ENCODE results near the gene STON2.

The STON2 gene

DNA sequence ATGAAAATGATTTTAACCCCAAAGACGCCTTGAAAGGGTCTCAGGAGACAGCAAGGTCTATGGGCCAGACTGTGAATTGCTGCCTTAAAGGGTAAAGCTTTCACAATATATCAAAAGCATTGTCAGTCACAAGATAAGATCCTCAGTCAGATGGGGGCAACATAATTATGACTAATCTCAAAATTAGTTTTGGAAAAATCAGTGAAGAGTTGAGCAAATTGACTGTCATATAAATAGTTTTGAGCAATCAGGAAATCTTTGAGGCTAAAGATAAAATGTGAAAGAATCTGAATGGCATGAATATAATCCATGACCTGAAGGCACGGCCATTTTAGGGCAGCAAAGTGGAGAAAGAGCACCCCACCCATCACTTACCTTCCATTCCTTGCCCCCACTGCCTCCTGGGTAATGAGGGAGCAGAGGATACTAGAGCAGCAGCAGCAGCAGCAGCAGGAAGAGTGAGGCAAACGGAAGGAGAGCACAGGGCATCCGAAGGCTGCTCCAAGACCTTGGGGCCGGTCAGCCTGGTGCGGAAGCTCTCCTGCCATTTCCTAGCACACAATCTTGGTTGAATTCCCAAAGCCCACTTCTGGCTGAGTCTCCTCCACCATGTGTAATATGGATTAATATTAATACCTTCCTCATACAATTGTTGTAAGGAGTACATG, 7.0 kb downstream of the STON2 start:
- TF ChIP-seq, protein P1, sequence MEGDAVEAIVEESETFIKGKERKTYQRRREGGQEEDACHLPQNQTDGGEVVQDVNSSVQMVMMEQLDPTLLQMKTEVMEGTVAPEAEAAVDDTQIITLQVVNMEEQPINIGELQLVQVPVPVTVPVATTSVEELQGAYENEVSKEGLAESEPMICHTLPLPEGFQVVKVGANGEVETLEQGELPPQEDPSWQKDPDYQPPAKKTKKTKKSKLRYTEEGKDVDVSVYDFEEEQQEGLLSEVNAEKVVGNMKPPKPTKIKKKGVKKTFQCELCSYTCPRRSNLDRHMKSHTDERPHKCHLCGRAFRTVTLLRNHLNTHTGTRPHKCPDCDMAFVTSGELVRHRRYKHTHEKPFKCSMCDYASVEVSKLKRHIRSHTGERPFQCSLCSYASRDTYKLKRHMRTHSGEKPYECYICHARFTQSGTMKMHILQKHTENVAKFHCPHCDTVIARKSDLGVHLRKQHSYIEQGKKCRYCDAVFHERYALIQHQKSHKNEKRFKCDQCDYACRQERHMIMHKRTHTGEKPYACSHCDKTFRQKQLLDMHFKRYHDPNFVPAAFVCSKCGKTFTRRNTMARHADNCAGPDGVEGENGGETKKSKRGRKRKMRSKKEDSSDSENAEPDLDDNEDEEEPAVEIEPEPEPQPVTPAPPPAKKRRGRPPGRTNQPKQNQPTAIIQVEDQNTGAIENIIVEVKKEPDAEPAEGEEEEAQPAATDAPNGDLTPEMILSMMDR (IDR thresholded peaks at IDR 0.05; ENCODE audit: insufficient read depth, missing control alignments), result no peak
- DNase-seq (ENCODE audit: insufficient read length, low spot score), result no peak
- FAIRE-seq, result no peak

DNA sequence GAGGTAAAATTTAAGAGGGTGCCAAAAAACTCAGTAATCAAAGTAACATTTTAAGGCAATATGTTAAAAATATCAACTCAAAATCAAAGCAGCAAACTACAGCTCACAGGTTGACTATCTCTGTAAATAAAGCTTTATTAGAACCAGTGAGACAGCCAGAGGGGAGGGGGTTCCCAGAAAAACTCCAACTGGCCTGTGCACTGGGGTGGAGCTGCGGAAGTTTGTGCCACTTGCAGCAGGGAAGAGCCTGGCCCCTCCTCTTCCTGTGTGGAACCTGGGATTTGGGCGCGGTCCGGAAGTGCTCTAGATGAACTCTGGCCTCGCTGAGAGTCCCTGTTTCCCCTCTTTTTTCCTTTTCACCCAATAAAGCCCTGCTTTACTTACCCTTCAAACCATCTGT, 8.1 kb downstream of the STON2 start:
- DNase-seq (ENCODE audit: insufficient read length, low spot score), result no peak
- TF ChIP-seq, protein P1 (IDR thresholded peaks at IDR 0.05; ENCODE audit: insufficient read depth, missing control alignments), result no peak
- no peak for FAIRE-seq

DNA sequence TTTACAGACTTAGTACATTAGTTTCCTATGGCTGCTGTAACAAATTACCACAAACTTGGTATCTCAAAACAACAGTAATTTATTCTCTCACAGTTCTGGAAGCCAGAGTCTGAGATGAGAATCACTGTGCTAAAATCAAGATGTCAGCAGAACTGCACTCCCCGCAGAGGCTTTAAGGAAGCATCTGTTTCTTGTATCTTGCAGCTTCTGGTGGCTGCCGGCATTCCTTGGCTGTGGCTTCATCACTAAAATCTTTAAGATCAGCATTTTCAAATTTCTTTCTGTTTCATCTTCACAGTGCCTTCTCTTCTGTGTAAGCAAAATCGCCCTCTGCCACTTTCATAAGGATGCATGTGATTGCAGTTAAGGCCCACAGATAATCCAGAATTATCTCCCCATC, 9.4 kb downstream of the STON2 start:
- DNase-seq (ENCODE audit: insufficient read length, low spot score) (no peak), FAIRE-seq (no peak)
- TF ChIP-seq, protein P1 (IDR thresholded peaks at IDR 0.05; ENCODE audit: insufficient read depth, missing control alignments), result no peak

DNA sequence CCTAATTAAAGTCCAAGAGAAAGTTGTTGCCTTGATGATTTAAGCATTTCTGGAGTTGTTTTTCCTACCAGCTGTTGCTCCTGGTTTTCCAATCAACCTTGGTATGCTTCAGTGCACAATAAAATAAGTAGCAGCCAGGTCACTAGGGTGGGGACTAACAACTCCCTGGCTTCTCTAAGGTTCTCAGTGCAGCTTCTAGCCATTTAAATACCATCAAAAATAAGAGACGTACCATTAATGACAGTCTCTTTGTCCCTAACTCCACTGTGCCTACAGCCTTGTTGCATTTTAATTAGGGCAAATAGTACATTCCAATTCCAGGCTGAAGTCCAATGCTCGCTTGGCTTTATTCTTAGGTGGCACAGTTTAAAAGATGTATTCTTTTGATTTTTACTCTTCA, 11.8 kb downstream of the STON2 start:
- FAIRE-seq (no peak), DNase-seq (ENCODE audit: insufficient read length, low spot score) (no peak)
- TF ChIP-seq, protein P1 (IDR thresholded peaks at IDR 0.05; ENCODE audit: insufficient read depth, missing control alignments), result no peak

DNA sequence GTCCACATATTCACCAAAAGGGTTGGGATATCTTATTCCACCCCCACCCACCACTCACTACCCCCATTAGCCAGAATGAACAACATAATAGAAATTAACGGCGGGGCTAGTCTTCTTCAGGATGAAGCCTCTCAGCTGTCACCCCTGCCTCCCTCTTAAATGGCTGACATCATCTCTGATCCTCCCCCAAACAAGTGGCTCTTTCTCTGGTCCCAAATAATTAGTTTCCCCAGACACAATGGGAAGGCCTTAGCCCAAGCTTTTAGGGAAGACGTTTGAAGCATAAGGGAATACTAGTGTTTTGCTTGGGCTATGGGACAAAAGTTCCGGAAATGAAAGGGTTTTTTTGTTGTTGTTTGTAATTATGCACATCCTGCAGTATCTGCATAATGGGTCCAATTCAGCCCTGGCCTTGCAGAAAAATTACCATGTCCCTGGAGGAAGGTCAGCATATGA, 13.8 kb downstream of the STON2 start:
- DNase-seq (ENCODE audit: insufficient read length, low spot score), result no peak
- no peak for FAIRE-seq
- TF ChIP-seq, protein P1 (IDR thresholded peaks at IDR 0.05; ENCODE audit: insufficient read depth, missing control alignments), result no peak

DNA sequence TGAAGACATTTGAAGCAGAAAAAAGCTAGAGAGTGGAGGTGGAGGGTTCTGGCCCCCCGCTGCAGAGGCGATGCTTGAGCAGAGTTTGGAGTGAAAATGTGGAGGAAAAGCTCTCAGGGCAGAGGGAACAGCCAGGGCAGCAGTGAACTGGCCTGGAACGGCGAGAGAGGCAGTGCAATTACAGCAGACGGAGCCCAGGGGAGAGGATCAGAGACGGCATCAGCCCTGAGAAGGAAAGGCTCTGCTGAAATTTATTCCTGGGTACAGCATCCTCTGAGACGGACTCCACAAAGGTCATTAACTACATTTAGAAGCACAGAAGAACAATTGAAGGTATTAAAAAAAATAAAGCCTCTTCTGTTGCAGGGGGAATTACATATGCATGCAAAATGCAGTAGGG, 14.2 kb downstream of the STON2 start:
- no peak for FAIRE-seq
- TF ChIP-seq, protein P1 (IDR thresholded peaks at IDR 0.05; ENCODE audit: insufficient read depth, missing control alignments), result no peak
- no peak for DNase-seq (ENCODE audit: insufficient read length, low spot score)

DNA sequence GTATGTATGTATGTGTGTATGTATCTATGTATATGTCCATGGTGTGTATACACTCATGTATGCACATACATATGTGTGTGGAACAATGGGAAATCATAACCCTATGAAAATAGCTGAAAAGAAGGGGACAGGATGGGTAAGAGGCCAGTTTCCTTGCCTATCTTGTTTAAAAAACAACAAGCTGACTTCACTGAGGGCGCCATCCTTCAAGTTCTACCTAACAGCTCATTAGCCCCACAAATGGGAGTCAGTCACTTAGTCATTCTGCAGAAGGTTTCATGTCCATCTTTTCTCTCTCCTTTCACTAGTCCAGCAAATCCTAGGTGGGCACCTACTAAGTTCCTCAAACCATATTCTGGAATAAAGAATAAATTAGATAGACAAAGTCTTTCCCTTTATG, 14.7 kb downstream of the STON2 start:
- DNase-seq (ENCODE audit: insufficient read length, low spot score), result no peak

More for the DNA sequence above, 14.7 kb downstream of the STON2 start:
- TF ChIP-seq, protein P1 (IDR thresholded peaks at IDR 0.05; ENCODE audit: insufficient read depth, missing control alignments), result no peak
- FAIRE-seq, result no peak

Data from D721Med (cell line).